Omental fat pad (tissue), 4 donors: ENCODE data around the gene KLK12. TPM values are rescaled to one million over a fixed set of nuclear protein-coding genes. Genes with fewer than 3 reads are reported as not detected.

Source experiments
- ATAC-seq: fragments of 150-250 bp; one replicate; pipeline ENCODE4 v1.9.1; 2016; ENCODE audit warnings: mild to moderate bottlenecking, moderate library complexity; ENCODE audit not compliant: low FRiP score
- DNase-seq: peaks from one replicate; pipeline ENCODE4 v3.0.0-alpha.2; 2019; ENCODE audit warnings: low spot score
- CTCF ChIP-seq, 3 donors: fragments of 450-650 bp; IDR thresholded peaks; one replicate each; pipeline ENCODE4 v1.5.1; 2016 to 2017; ENCODE audit warnings: antibody characterized with exemption in 3 of 3, mild to moderate bottlenecking in 3 of 3, moderate library complexity in 2 of 3
- total RNA-seq, 4 donors: library from RNA; depleted of rRNA; stranded (reverse); fragments of >200 nt; gene quantifications; one replicate each; pipeline ENCODE4 v1.1.0, GENCODE V29; 2016

KLK12 gene
- total RNA-seq, 4 donors from 2014 or later: not detected

- TF ChIP-seq CTCF (IDR thresholded peaks at IDR 0.05): no peak
- DNase-seq (no peak), ATAC-seq (no peak)
These were observed 43.9 kb upstream of the KLK12 start for GRCh38 chr19:51078731-51079130.

- no peak for TF ChIP-seq CTCF (IDR thresholded peaks at IDR 0.05)
- ATAC-seq (no peak), DNase-seq (no peak)
These were observed 43.3 kb upstream of the KLK12 start for GRCh38 chr19:51078104-51078503.

GRCh38 chr19:51076631-51077213 is 41.9 kb upstream of the KLK12 start:
- no peak for TF ChIP-seq CTCF (IDR thresholded peaks at IDR 0.05)
- no peak for ATAC-seq
- DNase-seq: no peak

GRCh38 chr19:51075998-51076397 is 41.2 kb upstream of the KLK12 start:
- ATAC-seq: no peak
- TF ChIP-seq CTCF (IDR thresholded peaks at IDR 0.05): no peak
- DNase-seq: no peak

GRCh38 chr19:51071095-51071405 is 36.2 kb upstream of the KLK12 start:
- ATAC-seq: no peak
- TF ChIP-seq CTCF (IDR thresholded peaks at IDR 0.05): no peak
- no peak for DNase-seq

- no peak for TF ChIP-seq CTCF (IDR thresholded peaks at IDR 0.05)
- ATAC-seq: no peak
- no peak for DNase-seq
These were observed 35.7 kb upstream of the KLK12 start for GRCh38 chr19:51070334-51071094.
